Adrenal gland (tissue), 12 donors: ENCODE results near the gene XRCC1. TPM values are rescaled to one million over a fixed set of nuclear protein-coding genes. Genes with fewer than 3 reads are reported as not detected.
"Not testable (repeated sequence)": the region's sequence is repeated elsewhere in the genome, so short reads cannot be mapped to it uniquely, and the experiment has no call there.

Source experiments
- DNase-seq, 7 donors: peaks; one replicate each; pipeline ENCODE4 v3.0.0-alpha.2; 2019 to 2020
- H3K27ac ChIP-seq, 5 donors: fragments of 200-600 bp; sonication (generic) in 4 of 5; 1 replicate in 3 of 5; 2 replicates in 2 of 5; pipeline versions ENCODE4 v1.5.1 to v1.8.0; 2016 to 2020; ENCODE audit warnings: mild to moderate bottlenecking in 1 of 5
- H3K27me3 ChIP-seq: fragments of 200-600 bp; 2 replicates; pipeline ENCODE4 v1.8.0; 2021
- H3K36me3 ChIP-seq, 2 donors: fragments of 200-600 bp; replicated peaks in 1 of 2; 1 replicate in 1 of 2; 2 replicates in 1 of 2; pipeline versions ENCODE4 v1.5.1 to v1.8.0; 2018 to 2022
- H3K4me1 ChIP-seq, 2 donors: fragments of 200-600 bp; replicated peaks in 1 of 2; 1 replicate in 1 of 2; 2 replicates in 1 of 2; pipeline versions ENCODE4 v1.5.1 to v1.8.0; 2018 to 2021
- H3K4me3 ChIP-seq, 4 donors: fragments of 200-600 bp; sonication (generic) in 3 of 4; one replicate each; pipeline ENCODE4 v1.5.1; 2016 to 2018
- H3K9me3 ChIP-seq, 3 donors: fragments of 200-600 bp; sonication (generic) in 1 of 3; replicated peaks in 1 of 3; 1 replicate in 2 of 3; 2 replicates in 1 of 3; pipeline versions ENCODE4 v1.5.1 to v1.8.0; 2016 to 2021
- POLR2A ChIP-seq, 2 donors: fragments of 450-650 bp; IDR thresholded peaks; one replicate each; pipeline ENCODE4 v1.6.1; 2017; ENCODE audit warnings: antibody characterized with exemption in 2 of 2, mild to moderate bottlenecking in 2 of 2, moderate library complexity in 1 of 2
- WGBS, 4 donors: extraction: QIAGEN DNeasy Blood & Tissue Kit in 2 of 4; methylation state at CpG; one replicate each; pipeline versions ENCODE4 v1.1.5 to v1.1.7; 2013 to 2017; 5-methylcytosine and 5-hydroxymethylcytosine counted together
- intact Hi-C, 2 donors: fragments of 100-400 bp; cut with DNase I; formaldehyde crosslinking; loops; one replicate each; pipeline versions ENCODE4 v1.14.1 to v1.15.0; 2022 to 2023
- polyA plus RNA-seq, 3 donors: library from polyadenylated mRNA; stranded (reverse); fragments of 200-250 nt in 2 of 3; fragments of 350-450 nt in 1 of 3; fragmentation: Illumina TruSeq in 1 of 3; extraction: RNeasy Lipid Tissue Mini Kit (QIAGEN cat#74804) in 1 of 3; gene quantifications; one replicate each; pipeline ENCODE4 v1.2.3, GENCODE V29; 2013 to 2014
- total RNA-seq, 9 donors: library from RNA; depleted of rRNA in 4 of 9; stranded (reverse); fragments of >200 nt in 4 of 9; fragments of 120-200 nt in 1 of 9; fragmentation: NEBNext Ultra II Directional in 1 of 9; extraction: Animal tissue kit (Norgen Biotek cat#: 25700) in 1 of 9; gene quantifications; one replicate each; pipeline versions ENCODE4 v1.1.0 to v1.2.4, GENCODE V29; 2013 to 2023
- TF ChIP-seq, protein P1 (sequence below), 6 experiments: fragments of 450-650 bp in 4 of 6; fragments of 200-600 bp in 2 of 6; sonication (generic) in 1 of 6; IDR thresholded peaks; 1 replicate in 5 of 6; 2 replicates in 1 of 6; pipeline versions ENCODE4 v1.5.1 to v1.8.0; 2016 to 2021; ENCODE audit warnings: antibody characterized with exemption in 6 of 6, mild to moderate bottlenecking in 2 of 6, moderate library complexity in 1 of 6
- donor health status: healthy with polysubstance abuse.
- donor health status: Bipolar disorder and iron deficiency.
- donor health status: DM: yes; HTN: yes; CAD: no.
- donor health status: DM: no; HTN: no; CAD: no.
- donor health status: DM: no; HTN: no; CAD: no.
- donor health status: DM: yes; HTN: yes; CAD: no.

Gene XRCC1
- total and polyA plus RNA-seq, 12 donors: 15.7 to 37.2 (median 29.5) TPM

DNA sequence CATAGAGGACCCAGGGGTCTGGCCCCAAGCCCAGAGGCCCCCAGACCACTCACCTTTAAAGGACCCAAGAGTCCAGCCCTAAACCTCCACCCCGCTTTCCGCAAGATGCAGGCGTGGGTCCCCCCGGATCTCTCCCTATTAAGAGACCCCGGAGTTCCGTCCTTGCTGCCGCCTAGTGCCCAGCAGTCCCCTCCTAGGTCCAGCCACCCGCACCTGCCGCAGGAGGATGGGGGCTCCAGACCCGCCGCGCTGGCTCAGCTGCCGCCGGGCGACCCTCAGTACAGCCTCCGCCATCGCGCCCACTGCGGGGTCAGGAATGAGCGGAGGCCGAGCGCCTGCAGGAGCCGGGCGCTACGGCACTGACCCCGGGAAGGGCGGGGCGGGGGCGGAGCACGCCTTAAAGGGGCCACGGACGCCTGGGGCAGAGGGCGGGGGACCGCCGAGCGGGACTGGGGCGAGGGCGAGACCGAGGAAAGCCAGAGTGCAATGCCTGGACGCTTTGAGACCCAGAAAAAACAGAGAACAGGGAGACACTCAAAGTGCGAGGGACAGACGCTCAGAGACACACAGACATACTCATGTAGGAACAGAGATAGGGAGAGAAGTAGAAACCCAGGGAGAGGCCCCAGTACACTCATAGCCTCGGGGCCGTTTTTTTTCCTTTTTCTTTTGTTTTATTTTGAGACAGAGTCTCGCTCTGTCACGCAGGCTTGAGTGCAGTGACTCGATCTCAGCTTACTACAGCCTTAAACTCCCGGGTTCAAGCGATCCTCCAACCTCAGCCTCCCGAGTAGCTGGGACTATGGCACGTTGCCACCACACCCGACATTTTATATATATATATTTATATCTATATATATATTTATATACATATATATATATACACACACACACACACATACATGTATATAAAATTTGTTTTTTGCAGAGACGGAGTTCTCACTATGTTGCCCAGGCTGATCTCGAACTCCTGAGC lies 48.2 kb downstream of the XRCC1 start, which contains the start of gene ETHE1:
Gene ETHE1 (minus strand): TSS at position 318 of the 976 bp plus-strand sequence. CDS start 24 bp downstream, at position 294.
- WGBS, 4 donors: 3 to 5% (median 5%) methylated on average over 33 to 54 of the region's 54 CpGs
- H3K27me3 ChIP-seq: no peaks in the 10 kb centered on the region
- H3K27ac ChIP-seq: peak within 1 kb of the TSS; percentile 84 to 94 (median 84)
- H3K9me3 ChIP-seq: no peaks in the 10 kb centered on the region
- intact Hi-C loops: no loop called here
- H3K4me3 ChIP-seq: peak within 1 kb of the TSS; percentile 58 to 78 (median 70)
- TF ChIP-seq POLR2A (IDR thresholded peaks at IDR 0.05): peak; percentile 72 to 84
- TF ChIP-seq, protein P1, sequence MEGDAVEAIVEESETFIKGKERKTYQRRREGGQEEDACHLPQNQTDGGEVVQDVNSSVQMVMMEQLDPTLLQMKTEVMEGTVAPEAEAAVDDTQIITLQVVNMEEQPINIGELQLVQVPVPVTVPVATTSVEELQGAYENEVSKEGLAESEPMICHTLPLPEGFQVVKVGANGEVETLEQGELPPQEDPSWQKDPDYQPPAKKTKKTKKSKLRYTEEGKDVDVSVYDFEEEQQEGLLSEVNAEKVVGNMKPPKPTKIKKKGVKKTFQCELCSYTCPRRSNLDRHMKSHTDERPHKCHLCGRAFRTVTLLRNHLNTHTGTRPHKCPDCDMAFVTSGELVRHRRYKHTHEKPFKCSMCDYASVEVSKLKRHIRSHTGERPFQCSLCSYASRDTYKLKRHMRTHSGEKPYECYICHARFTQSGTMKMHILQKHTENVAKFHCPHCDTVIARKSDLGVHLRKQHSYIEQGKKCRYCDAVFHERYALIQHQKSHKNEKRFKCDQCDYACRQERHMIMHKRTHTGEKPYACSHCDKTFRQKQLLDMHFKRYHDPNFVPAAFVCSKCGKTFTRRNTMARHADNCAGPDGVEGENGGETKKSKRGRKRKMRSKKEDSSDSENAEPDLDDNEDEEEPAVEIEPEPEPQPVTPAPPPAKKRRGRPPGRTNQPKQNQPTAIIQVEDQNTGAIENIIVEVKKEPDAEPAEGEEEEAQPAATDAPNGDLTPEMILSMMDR (IDR thresholded peaks at IDR 0.05): no peak
- H3K36me3 ChIP-seq: no peaks in the 10 kb centered on the region
- H3K4me1 ChIP-seq: peaks cover 13 to 34% of the 10 kb centered on the region in 2 donors
- DNase-seq: peak; percentile 80 to 89 (median 85)

DNA sequence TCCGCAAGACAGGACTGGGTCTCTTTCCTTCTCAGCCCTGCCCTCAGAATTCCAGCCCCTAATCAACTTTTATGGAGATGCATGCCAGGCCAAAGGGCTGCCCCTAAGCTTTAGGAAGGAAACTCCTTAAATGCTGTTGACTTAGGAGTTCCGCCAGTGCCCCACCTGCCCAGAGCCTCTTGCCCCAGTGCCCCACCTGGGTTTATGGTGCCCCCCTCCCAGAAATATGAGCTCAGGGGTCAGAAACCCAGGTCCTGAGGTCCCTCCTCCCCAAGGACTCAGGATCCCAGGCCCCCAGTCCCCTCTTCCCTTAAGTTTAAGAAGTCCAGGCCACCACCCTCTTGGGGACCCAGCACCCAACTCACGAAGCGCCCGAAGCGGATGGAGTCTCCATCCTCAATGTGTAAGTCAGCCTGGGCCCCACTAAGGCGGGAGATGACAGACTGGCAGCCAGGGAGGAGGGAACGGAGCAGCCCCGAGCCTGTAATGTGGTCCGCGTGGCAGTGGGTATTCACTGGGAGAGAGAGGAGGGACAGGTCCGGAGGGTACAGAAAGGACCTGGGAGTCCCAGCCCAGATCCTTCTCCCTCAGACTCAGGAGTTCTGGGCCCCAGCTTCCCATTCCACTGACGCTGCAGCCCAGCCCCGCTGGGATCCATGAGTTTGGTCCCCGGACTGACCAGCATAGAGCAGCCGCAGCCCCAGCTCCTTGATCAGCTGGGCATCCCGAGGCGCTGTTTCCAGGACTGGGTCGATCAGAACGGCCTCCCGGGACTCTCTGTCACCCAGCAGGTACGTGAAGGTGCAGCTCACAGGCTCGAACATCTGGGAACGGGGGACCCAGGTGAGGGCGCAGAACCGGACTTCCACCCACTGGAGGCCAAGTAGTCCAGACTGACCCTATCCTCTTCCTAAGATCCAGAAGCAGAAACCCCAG lies 49.2 kb downstream of the XRCC1 start:
- intact Hi-C loops: no loop called here
- TF ChIP-seq POLR2A (IDR thresholded peaks at IDR 0.05): no peak
- TF ChIP-seq, protein P1 (IDR thresholded peaks at IDR 0.05): no peak
- H3K4me3 ChIP-seq: peak overlapping the region; percentile 58 to 78 (median 70)
- H3K27ac ChIP-seq: peak overlapping the region in 4 of 5 donors; percentile 84 to 94 (median 88)
- H3K9me3 ChIP-seq: no peaks in the 10 kb centered on the region
- no peaks in the 10 kb centered on the region for H3K27me3 ChIP-seq
- DNase-seq: peak; percentile 30 to 70 (median 43)
- H3K36me3 ChIP-seq: no peaks in the 10 kb centered on the region
- 14 to 28% (median 19%) methylated on average over 8 to 26 of the region's 26 CpGs for WGBS, 4 donors
- H3K4me1 ChIP-seq: peaks cover 12 to 34% of the 10 kb centered on the region in 2 donors

DNA sequence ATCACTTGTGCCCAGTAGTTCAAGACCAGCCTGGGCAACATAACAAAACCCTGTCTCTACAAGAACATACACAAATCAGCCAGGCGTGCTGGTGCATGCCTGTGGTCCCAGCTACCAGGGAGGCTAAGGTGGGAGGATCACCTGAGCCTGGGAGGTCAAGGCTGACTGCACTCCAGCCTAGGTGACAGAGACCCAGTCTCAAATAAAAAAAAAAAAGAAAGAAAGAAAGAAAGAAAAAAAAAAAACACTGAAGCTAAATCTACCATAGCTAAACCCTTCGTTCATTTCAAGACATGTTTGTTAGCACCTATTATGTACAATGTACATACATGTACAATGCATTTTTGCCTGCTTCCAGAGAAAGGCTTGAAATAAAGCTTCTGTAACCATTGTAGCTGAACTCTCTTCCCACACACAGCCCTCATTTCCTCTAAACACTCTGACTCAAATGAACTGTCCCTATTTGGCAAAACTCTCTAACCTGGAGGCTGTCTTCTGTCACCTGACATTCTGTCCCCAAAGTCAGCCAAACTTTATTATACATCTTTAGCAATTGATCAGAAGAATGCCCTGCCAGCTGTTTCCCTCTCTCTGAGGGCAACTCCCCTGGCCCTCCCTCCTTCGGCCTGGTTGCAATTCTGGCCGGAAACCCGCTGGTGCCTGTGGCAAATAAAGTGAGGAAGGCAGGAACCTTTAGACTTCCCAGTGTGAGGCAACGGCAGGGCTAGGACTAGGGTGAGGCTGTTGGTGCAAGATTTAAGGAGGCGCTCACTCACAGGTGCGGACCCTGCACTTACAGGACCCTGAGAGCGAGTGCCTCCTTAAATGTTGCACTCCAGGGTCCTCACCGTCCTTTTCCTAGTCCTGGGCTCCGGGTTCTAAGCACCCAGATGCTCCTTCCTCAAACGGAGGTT lies 50.1 kb downstream of the XRCC1 start:
- Histone ChIP-seq H3K9me3 (no peaks in the 10 kb centered on the region), H3K36me3 (no peaks in the 10 kb centered on the region), H3K4me3 (peak overlapping the region in 2 of 4 donors; percentile 7 to 78), H3K4me1 (peaks cover 12 to 34% of the 10 kb centered on the region in 2 donors), H3K27me3 (no peaks in the 10 kb centered on the region), H3K27ac (peak overlapping the region in 4 of 5 donors; percentile 49 to 94 (median 88))
- intact Hi-C loops: no loop called here
- TF ChIP-seq, protein P1 (IDR thresholded peaks at IDR 0.05): no peak
- peak in 1 of 2 donors; percentile 7 for TF ChIP-seq POLR2A (IDR thresholded peaks at IDR 0.05)
- 33 to 46% (median 43%) methylated on average over 11 to 12 of the region's 12 CpGs for WGBS, 4 donors
- DNase-seq: peak; percentile 40 to 76 (median 63)

DNA sequence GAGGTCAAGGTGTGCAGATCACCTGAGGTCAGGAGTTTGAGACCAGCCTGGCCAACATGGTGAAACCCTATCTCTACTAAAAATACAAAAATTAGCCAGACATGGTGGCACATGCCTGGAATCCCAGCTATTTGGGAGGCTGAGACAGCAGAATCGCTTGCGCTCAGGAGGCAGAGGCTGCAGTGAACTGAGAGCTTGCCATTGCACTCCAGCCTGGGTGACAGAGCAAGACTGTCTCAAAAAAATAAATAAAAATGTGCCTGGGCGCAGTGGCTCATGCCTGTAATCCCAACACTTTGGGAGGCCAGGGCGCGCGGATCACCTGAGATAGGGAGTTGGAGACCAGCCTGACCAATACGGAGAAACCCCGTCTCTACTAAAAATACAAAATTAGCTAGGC lies 51.6 kb downstream of the XRCC1 start:
- H3K4me1 ChIP-seq: peaks cover 12 to 34% of the 10 kb centered on the region in 2 donors
- intact Hi-C loops, H3K36me3 ChIP-seq, H3K27me3 ChIP-seq, H3K4me3 ChIP-seq, H3K27ac ChIP-seq, H3K9me3 ChIP-seq: not testable (repeated sequence)
- DNase-seq: peak in 1 of 7 donors; percentile 20
- WGBS, 4 donors: 90 to 98% (median 98%) methylated on average over 6 to 8 of the region's 8 CpGs
